NOMO-1 treated with dmso at 0.1 percent for 144 hours (cell line): ENCODE measurements around the gene MMP20.

Source experiments
- DNase-seq: peaks from one replicate; lab custom pipeline; 2025; ENCODE audit not compliant: unreplicated experiment; lab: John Stamatoyannopoulos, UW

The MMP20 gene

GRCh38 chr11:102592634-102593581 lies 32.2 kb downstream of the MMP20 start:
- no peak for DNase-seq

- DNase-seq: no peak
Observed at GRCh38 chr11:102592131-102592530, 33.0 kb downstream of the MMP20 start.

- no peak for DNase-seq
Observed at GRCh38 chr11:102591160-102591718, 33.9 kb downstream of the MMP20 start.

- peak; percentile 18 for DNase-seq
Observed at GRCh38 chr11:102590276-102591049, 34.7 kb downstream of the MMP20 start.

- DNase-seq: no peak
Observed at GRCh38 chr11:102589047-102589459, 36.1 kb downstream of the MMP20 start.

- DNase-seq: no peak
Observed at GRCh38 chr11:102587722-102588121, 37.4 kb downstream of the MMP20 start.

- DNase-seq: no peak
Observed at GRCh38 chr11:102583141-102583873, 41.8 kb downstream of the MMP20 start.

- no peak for DNase-seq
Observed at GRCh38 chr11:102582140-102582539, 43.0 kb downstream of the MMP20 start.

- no peak for DNase-seq
Observed at GRCh38 chr11:102581066-102581465, 44.1 kb downstream of the MMP20 start.

- no peak for DNase-seq
Observed at GRCh38 chr11:102580185-102580951, 44.8 kb downstream of the MMP20 start.

- DNase-seq: no peak
Observed at GRCh38 chr11:102577723-102578122, 47.4 kb downstream of the MMP20 start.

GRCh38 chr11:102577182-102577581 lies 48.0 kb downstream of the MMP20 start:
- peak; percentile 91 for DNase-seq

- DNase-seq: no peak
Observed at GRCh38 chr11:102576350-102576749, 48.8 kb downstream of the MMP20 start.

- DNase-seq: no peak
Observed at GRCh38 chr11:102575012-102575411, 50.1 kb downstream of the MMP20 start.

GRCh38 chr11:102573851-102574250 lies 51.3 kb downstream of the MMP20 start:
- no peak for DNase-seq

- DNase-seq: no peak
Observed at GRCh38 chr11:102572554-102573220, 52.4 kb downstream of the MMP20 start.

- DNase-seq: no peak
Observed at GRCh38 chr11:102568851-102569250, 56.3 kb downstream of the MMP20 start.

GRCh38 chr11:102566112-102566511 lies 59.0 kb downstream of the MMP20 start:
- DNase-seq: no peak

- no peak for DNase-seq
Observed at GRCh38 chr11:102564110-102564509, 61.0 kb downstream of the MMP20 start.

GRCh38 chr11:102561636-102562035 lies 63.5 kb downstream of the MMP20 start:
- DNase-seq: no peak
